HG02938 (cell line): Measurements from ENCODE around the gene CBX7.

Experiments
- ATAC-seq: cut with Tn5 transposase; IDR thresholded peaks from one replicate; pipeline ENCODE4 v1.9.1; 2021; ENCODE audit warnings: mild to moderate bottlenecking, moderate library complexity; ENCODE audit not compliant: unreplicated experiment

The CBX7 gene

GRCh38 chr22:39148026-39148726 is 4.3 kb downstream of the CBX7 start:
- no peak for ATAC-seq

GRCh38 chr22:39147335-39148025 is 5.0 kb downstream of the CBX7 start:
- no peak for ATAC-seq

GRCh38 chr22:39146256-39147101 is 6.0 kb downstream of the CBX7 start:
- no peak for ATAC-seq

GRCh38 chr22:39144101-39144767 is 8.2 kb downstream of the CBX7 start:
- ATAC-seq: no peak

GRCh38 chr22:39142088-39142680 is 10.3 kb downstream of the CBX7 start:
- no peak for ATAC-seq

GRCh38 chr22:39139933-39140332 is 12.5 kb downstream of the CBX7 start:
- ATAC-seq: no peak

- ATAC-seq: no peak
Observed at GRCh38 chr22:39138357-39138997, 14.0 kb downstream of the CBX7 start.

GRCh38 chr22:39136317-39136716 is 16.2 kb downstream of the CBX7 start:
- no peak for ATAC-seq

- ATAC-seq: no peak
Observed at GRCh38 chr22:39135092-39135896, 17.2 kb downstream of the CBX7 start.

- ATAC-seq: no peak
Observed at GRCh38 chr22:39134366-39135091, 18.0 kb downstream of the CBX7 start.

GRCh38 chr22:39133871-39134270 is 18.6 kb downstream of the CBX7 start:
- ATAC-seq: no peak

GRCh38 chr22:39132871-39133524 is 19.5 kb downstream of the CBX7 start:
- ATAC-seq: no peak

- no peak for ATAC-seq
Observed at GRCh38 chr22:39132281-39132680, 20.2 kb downstream of the CBX7 start.

- no peak for ATAC-seq
Observed at GRCh38 chr22:39130892-39131855, 21.3 kb downstream of the CBX7 start.

GRCh38 chr22:39130152-39130704 is 22.3 kb downstream of the CBX7 start:
- ATAC-seq: no peak

- no peak for ATAC-seq
Observed at GRCh38 chr22:39129746-39130145, 22.7 kb downstream of the CBX7 start.

- no peak for ATAC-seq
Observed at GRCh38 chr22:39129081-39129480, 23.4 kb downstream of the CBX7 start.
